Neural progenitor cell (in vitro differentiated cells): ENCODE results near the gene RARA. TPM values are rescaled to one million over a fixed set of nuclear protein-coding genes. Genes with fewer than 3 reads are reported as not detected.
"Not testable (repeated sequence)": the region's sequence is repeated elsewhere in the genome, so short reads cannot be mapped to it uniquely, and the experiment has no call there.

ENCODE experiments used
- DNase-seq: peaks from one replicate; pipeline ENCODE4 v3.0.0-alpha.2; 2016; ENCODE audit warnings: low spot score
- H2AFZ ChIP-seq: fragments of 200-600 bp; sonication (generic); replicated peaks from 2 replicates; pipeline ENCODE4 v1.6.1; 2016; ENCODE audit warnings: antibody characterized with exemption
- H3F3A ChIP-seq: fragments of 200-600 bp; sonication (generic); 2 replicates; pipeline ENCODE4 v1.6.1; 2016; ENCODE audit warnings: antibody characterized with exemption, low read depth
- H3K27ac ChIP-seq: fragments of 200-600 bp; sonication (generic); 2 replicates; pipeline ENCODE4 v1.5.1; 2016; ENCODE audit warnings: mild to moderate bottlenecking
- H3K27me3 ChIP-seq: fragments of 200-600 bp; sonication (generic); 2 replicates; pipeline ENCODE4 v1.6.1; 2016; ENCODE audit warnings: mild to moderate bottlenecking, moderate library complexity
- H3K36me3 ChIP-seq: fragments of 200-600 bp; sonication (generic); 2 replicates; pipeline ENCODE4 v1.5.1; 2016
- H3K4me1 ChIP-seq: fragments of 200-600 bp; sonication (generic); 2 replicates; pipeline ENCODE4 v1.6.1; 2016; ENCODE audit warnings: mixed run types
- H3K4me2 ChIP-seq: fragments of 200-600 bp; sonication (generic); 2 replicates; pipeline ENCODE4 v1.6.1; 2016
- H3K4me3 ChIP-seq: fragments of 200-600 bp; sonication (generic); 2 replicates; pipeline ENCODE4 v1.5.1; 2016
- H3K79me2 ChIP-seq: fragments of 200-600 bp; sonication (generic); 2 replicates; pipeline ENCODE4 v1.6.1; 2016; ENCODE audit warnings: low read depth
- H3K9ac ChIP-seq: fragments of 200-600 bp; sonication (generic); 2 replicates; pipeline ENCODE4 v1.6.1; 2016
- H3K9me3 ChIP-seq: fragments of 200-600 bp; sonication (generic); 2 replicates; pipeline ENCODE4 v1.5.1; 2016; ENCODE audit warnings: low read depth
- H4K20me1 ChIP-seq: fragments of 200-600 bp; sonication (generic); 2 replicates; pipeline ENCODE4 v1.6.1; 2016; ENCODE audit warnings: low read depth
- H3K27ac Mint-ChIP-seq: 3 replicates; pipeline ENCODE4 v1.8.0; 2021; ENCODE audit warnings: mixed read lengths
- H3K27me3 Mint-ChIP-seq: 2 replicates; pipeline ENCODE4 v1.8.0; 2022; ENCODE audit warnings: low read depth, mild to moderate bottlenecking, inconsistent platforms, moderate library complexity, mixed read lengths; ENCODE audit not compliant: insufficient read depth
- H3K36me3 Mint-ChIP-seq: 3 replicates; pipeline ENCODE4 v1.8.0; 2021; ENCODE audit warnings: mixed read lengths
- H3K4me1 Mint-ChIP-seq: 3 replicates; pipeline ENCODE4 v1.8.0; 2021; ENCODE audit warnings: mixed read lengths
- H3K4me3 Mint-ChIP-seq: 3 replicates; pipeline ENCODE4 v1.8.0; 2021; ENCODE audit warnings: mild to moderate bottlenecking, moderate library complexity, mixed read lengths
- H3K9me3 Mint-ChIP-seq: 3 replicates; pipeline ENCODE4 v1.8.0; 2020; ENCODE audit warnings: mixed read lengths
- CTCF ChIP-seq: fragments of 200-600 bp; sonication (generic); IDR thresholded peaks from 2 replicates; pipeline ENCODE4 v1.5.1; 2017; ENCODE audit warnings: antibody characterized with exemption, mild to moderate bottlenecking
- EZH2 ChIP-seq: fragments of 200-600 bp; sonication (generic); IDR thresholded peaks from 2 replicates; pipeline ENCODE4 v1.6.1; 2017; ENCODE audit warnings: antibody characterized with exemption, mild to moderate bottlenecking, moderate library complexity
- EZH2phosphoT487 ChIP-seq: fragments of 200-600 bp; sonication (generic); IDR thresholded peaks from 2 replicates; pipeline ENCODE4 v1.6.1; 2017; ENCODE audit warnings: antibody characterized with exemption
- total RNA-seq: library from RNA; depleted of rRNA; stranded (reverse); fragments of >200 nt; gene quantifications from 2 replicates; pipeline ENCODE4 v1.2.3, GENCODE V29; 2015; ENCODE audit warnings: low replicate concordance

RARA gene
- total RNA-seq, 1 donor from 2014 or later, result 9.0 TPM

- no peaks in the 10 kb centered on the region for H4K20me1 ChIP-seq
- H3K27me3 Mint-ChIP-seq, result peaks cover 18% of the 10 kb centered on the region
- no peak for DNase-seq
- H3K9me3 ChIP-seq, result no peaks in the 10 kb centered on the region
- H3K4me2 ChIP-seq, result no peak overlapping the region
- no peaks in the 10 kb centered on the region for H3K4me1 ChIP-seq
- H2AFZ ChIP-seq, result no peak overlapping the region
- no peak overlapping the region for H3K4me3 Mint-ChIP-seq
- no peaks in the 10 kb centered on the region for H3K79me2 ChIP-seq
- H3K36me3 Mint-ChIP-seq, result no peaks in the 10 kb centered on the region
- H3F3A ChIP-seq, result no peaks in the 10 kb centered on the region
- H3K4me3 ChIP-seq, result no peak overlapping the region
- H3K27ac ChIP-seq, result no peak overlapping the region
- peaks cover 14% of the 10 kb centered on the region for H3K9me3 Mint-ChIP-seq
- peaks cover 4% of the 10 kb centered on the region for H3K27me3 ChIP-seq
- no peak overlapping the region for H3K27ac Mint-ChIP-seq
- no peaks in the 10 kb centered on the region for H3K36me3 ChIP-seq
- peaks cover 7% of the 10 kb centered on the region for H3K4me1 Mint-ChIP-seq
- H3K9ac ChIP-seq, result no peak overlapping the region
- TF ChIP-seq CTCF (no peak), EZH2 (no peak), EZH2phosphoT487 (no peak)
These were observed 60.9 kb downstream of the RARA start for GRCh38 chr17:40369923-40370322.

- no peaks in the 10 kb centered on the region for H3K9me3 ChIP-seq
- no peak for TF ChIP-seq EZH2phosphoT487
- no peak for TF ChIP-seq CTCF
- no peak for TF ChIP-seq EZH2
- H4K20me1 ChIP-seq, result no peaks in the 10 kb centered on the region
- no peak overlapping the region for H3K9ac ChIP-seq
- H3K36me3 ChIP-seq, result no peaks in the 10 kb centered on the region
- H3K27me3 ChIP-seq, result no peaks in the 10 kb centered on the region
- H3K79me2 ChIP-seq, result no peaks in the 10 kb centered on the region
- Mint-ChIP-seq H3K27ac (no peak overlapping the region), H3K4me3 (no peak overlapping the region), H3K9me3 (peaks cover 14% of the 10 kb centered on the region), H3K36me3 (no peaks in the 10 kb centered on the region), H3K27me3 (peaks cover 16% of the 10 kb centered on the region), H3K4me1 (peaks cover 11% of the 10 kb centered on the region)
- H3K4me3 ChIP-seq, result no peak overlapping the region
- no peaks in the 10 kb centered on the region for H3K4me1 ChIP-seq
- H3K27ac ChIP-seq, result no peak overlapping the region
- H3F3A ChIP-seq, result no peaks in the 10 kb centered on the region
- H3K4me2 ChIP-seq, result no peak overlapping the region
- no peak for DNase-seq
- no peak overlapping the region for H2AFZ ChIP-seq
These were observed 62.4 kb downstream of the RARA start for GRCh38 chr17:40371261-40371929.

GRCh38 chr17:40372031-40372430, 63.1 kb downstream of the RARA start:
- peaks cover 11% of the 10 kb centered on the region for H3K4me1 Mint-ChIP-seq
- TF ChIP-seq EZH2 (no peak), EZH2phosphoT487 (no peak), CTCF (no peak)
- H3K9me3 Mint-ChIP-seq, result peaks cover 17% of the 10 kb centered on the region

GRCh38 chr17:40372644-40373043, 63.7 kb downstream of the RARA start:
- H3K79me2 ChIP-seq, H3K9ac ChIP-seq, H3K4me1 ChIP-seq, H3K4me2 ChIP-seq, H2AFZ ChIP-seq, H3K9me3 ChIP-seq, H3F3A ChIP-seq, H4K20me1 ChIP-seq, H3K36me3 Mint-ChIP-seq, H3K27ac ChIP-seq, H3K4me3 ChIP-seq, H3K27me3 ChIP-seq, H3K27ac Mint-ChIP-seq, DNase-seq, H3K36me3 ChIP-seq: not testable (repeated sequence)
- Mint-ChIP-seq H3K27me3 (peaks cover 14% of the 10 kb centered on the region), H3K9me3 (peaks cover 19% of the 10 kb centered on the region), H3K4me3 (peak overlapping the region; percentile 14), H3K4me1 (peaks cover 11% of the 10 kb centered on the region)

More at GRCh38 chr17:40372031-40372430, 63.1 kb downstream of the RARA start:
- no peak overlapping the region for H3K4me3 Mint-ChIP-seq
- H3K9me3 ChIP-seq, result no peaks in the 10 kb centered on the region
- H2AFZ ChIP-seq, result no peak overlapping the region
- H3K4me3 ChIP-seq, result no peak overlapping the region
- no peak overlapping the region for H3K9ac ChIP-seq
- H3K36me3 ChIP-seq, result no peaks in the 10 kb centered on the region
- no peaks in the 10 kb centered on the region for H3K36me3 Mint-ChIP-seq
- H3K79me2 ChIP-seq, result no peaks in the 10 kb centered on the region
- no peaks in the 10 kb centered on the region for H3K27me3 ChIP-seq
- H3K4me1 ChIP-seq, result no peaks in the 10 kb centered on the region
- H3K27ac ChIP-seq, result no peak overlapping the region
- H3K27me3 Mint-ChIP-seq, result peaks cover 16% of the 10 kb centered on the region
- H4K20me1 ChIP-seq, result no peaks in the 10 kb centered on the region
- H3K4me2 ChIP-seq, result no peak overlapping the region
- H3F3A ChIP-seq, result no peaks in the 10 kb centered on the region
- DNase-seq, result no peak
- no peak overlapping the region for H3K27ac Mint-ChIP-seq
